AG08395 (cell line): ENCODE measurements around the gene NRROS.
"Not testable (repeated sequence)": the region's sequence is repeated elsewhere in the genome, so short reads cannot be mapped to it uniquely, and the experiment has no call there.

Source experiments
- DNase-seq: peaks from one replicate; pipeline ENCODE4 v3.0.0; 2012; ENCODE audit warnings: mixed read lengths, low spot score

Gene NRROS

DNA sequence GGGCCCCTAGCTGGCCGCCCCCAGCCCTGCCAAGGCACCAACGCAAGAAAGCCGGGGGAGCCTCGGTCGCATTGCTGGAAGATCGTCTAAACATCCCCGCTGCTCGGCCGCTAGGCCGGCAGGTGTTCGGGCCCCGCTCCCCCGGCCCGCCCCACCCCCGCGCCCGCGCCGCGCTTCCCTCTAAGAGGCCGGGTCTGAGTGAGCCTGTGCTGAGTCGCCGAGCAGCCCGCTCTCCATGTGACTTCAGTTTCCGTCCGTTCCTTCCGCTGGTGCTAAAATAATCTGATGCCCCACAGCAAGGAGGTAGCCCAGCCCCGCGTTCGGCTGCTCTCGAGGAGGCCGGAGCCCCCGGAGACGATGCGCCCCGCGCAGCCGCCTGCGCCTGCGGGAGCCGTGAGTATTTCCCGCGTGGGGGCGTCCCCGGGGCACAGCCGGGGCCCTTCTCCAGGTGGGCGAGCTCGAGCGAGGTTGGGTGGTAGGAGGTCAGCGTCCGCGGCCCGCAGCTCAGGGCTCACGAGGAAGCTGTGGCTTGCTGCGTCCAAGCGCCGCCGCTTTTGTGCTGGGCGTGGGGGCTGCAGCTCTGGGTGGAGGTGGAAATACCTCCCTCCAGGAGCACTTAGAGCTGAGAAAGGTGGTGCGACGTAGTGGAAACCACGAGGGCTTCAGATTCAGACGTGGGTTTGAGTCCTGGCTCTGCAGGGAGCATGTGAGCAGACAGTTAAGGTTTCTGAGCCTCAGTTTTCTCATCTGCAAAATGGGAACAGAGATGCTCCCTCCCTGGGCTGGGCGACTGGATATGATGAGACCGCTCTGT lies at the start of gene NRROS:
TSS of gene NRROS (plus strand) at position 212 of the 814 bp plus-strand sequence. CDS start 14,846 bp downstream, outside the sequence.
- peak; percentile 38 for DNase-seq

DNA sequence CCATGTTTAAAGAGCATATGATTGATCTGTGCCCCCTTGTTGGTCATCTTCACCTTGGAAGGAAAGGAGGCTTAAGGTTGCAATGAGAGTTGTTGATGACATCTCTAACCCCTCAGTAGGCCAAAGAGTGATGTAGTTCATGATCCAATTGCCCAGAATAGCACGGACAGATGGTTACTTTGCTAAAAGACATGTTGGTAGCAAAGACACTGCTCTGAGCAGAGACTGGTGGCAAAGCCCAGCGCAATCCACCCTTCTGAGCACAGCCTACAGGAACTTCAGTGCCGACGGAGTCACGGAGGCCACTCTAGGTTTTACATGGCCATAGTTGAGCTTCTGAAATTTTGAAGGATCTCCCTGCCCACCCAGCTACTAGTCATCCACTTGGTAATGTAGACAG lies 49.2 kb upstream of the NRROS start:
- no peak for DNase-seq

DNA sequence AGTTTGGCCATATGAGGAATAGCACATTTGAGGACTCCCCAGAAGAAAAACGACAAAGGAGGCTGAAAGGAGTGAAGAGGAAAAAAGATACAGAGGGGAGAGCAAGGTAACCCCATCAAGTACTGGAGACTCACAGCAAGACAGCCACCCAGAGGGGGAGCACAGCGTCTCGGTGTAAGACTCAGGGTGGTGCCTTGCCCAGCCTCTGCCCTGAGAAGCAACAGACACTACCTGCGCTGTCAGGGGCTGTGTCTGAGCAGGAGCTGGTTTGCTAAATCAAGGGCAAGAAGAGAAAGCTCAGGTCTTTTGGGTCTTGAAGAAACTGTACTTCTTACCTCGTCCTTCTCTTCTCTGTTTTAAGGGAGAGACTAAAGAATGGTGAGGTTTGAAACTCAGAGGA lies 43.1 kb upstream of the NRROS start:
- no peak for DNase-seq

DNA sequence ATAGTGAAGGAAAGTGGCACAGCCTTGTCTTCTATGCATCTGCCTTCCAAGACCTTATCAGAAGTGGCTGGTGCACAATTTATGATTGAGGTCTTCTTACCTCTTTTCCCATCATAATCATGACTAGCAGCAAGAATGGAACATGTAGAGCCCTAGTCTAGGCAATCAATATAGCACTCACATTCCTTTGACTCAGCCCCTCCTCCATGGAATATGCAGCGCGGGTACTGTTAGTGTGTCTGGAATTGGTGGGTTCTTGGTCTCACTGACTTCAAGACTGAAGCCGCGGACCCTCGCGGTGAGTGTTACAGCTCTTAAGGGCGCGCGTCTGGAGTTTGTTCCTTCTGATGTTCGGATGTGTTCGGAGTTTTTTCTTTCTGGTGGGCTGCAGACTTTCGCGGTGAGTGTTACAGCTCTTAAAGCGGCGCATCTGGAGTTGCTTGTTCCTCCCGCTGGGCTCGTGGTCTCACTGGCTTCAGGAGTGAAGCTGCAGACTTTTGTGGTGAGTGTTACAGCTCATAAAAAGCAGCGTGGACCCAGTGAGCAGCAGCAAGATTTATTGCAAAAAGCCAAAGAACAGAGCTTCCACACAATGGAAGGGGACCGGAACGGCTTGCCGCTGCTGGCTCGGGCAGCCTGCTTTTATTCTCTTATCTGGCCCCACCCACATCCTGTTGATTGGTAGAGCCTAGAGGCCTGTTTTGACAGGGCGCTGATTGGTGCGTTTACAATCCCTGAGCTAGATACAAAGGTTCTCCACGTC lies 41.3 kb upstream of the NRROS start:
- DNase-seq = not testable (repeated sequence)

DNA sequence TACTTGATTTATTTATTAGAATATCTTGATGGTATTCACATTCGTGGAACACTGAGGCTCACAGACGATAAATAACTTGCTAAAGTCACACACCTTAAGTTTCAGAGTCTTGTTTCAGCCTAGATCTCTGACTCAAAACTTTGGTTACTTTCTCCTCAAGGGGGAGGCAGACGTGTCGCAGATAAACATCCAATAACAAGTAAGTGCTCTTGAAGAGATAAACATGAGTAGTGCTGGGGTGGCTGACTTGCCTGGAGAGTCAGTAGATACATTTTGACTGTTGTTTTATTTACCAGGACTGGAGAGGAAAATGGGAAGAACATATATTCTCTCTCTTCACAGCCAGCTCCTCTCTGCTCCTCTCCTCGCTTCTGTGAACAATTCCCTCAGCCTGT lies 39.8 kb upstream of the NRROS start:
- DNase-seq = no peak

DNA sequence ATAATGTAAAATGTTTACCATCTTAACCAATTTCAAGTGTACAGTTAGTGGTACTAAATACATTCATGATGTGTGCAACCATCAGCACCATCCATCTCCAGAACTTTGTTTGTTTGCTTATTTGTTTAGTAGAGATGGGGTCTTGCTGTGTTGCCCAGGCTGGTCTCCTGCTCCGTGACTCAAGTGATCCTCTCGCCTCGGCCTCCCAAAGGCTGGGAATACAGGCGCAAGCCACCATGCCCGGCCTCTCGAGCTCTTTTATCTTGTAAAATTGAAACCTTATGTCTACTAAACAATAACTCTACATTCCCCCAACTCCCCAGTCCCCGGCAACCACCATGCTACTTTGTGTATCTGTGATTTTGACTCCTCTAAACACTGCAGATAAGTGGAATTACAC lies 39.1 kb upstream of the NRROS start:
- no peak for DNase-seq

DNA sequence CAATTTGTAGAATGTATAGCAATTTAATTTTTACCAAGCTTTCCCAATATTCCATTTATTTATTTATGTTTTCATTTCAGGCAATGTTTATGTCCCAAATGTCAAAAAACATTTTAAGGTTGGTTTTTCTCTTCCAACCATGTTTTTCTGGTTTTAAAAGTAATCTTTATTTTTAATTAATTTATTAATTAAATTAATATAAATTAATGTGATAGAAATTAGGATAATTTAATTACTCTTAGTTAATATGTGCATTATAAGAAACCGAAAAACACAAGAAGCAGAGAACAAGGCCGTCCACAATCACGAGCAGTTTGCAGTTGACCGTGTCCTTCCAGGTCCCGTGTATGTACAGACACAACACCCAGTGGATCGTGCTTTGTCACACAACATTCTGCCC lies 36.8 kb upstream of the NRROS start:
- no peak for DNase-seq

DNA sequence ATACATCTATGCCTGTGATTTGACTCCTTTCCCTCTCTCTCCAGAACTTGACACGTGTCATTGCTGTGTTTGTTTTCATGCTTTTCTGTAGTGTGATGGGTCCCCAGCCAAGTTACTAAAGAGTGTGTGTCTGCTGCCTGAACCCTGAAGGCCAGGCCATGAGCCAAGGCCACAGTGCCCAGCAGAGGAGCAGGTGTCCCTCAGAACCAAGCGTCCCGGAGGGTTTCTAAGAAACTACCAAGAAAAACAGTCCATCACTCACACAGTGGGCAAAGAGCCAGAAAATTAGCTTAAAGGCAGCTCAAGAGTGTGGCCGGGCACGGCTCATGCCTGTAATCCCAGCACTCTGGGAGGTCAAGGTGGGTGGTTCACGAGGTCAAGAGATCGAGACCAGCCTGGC lies 35.8 kb upstream of the NRROS start:
- no peak for DNase-seq

DNA sequence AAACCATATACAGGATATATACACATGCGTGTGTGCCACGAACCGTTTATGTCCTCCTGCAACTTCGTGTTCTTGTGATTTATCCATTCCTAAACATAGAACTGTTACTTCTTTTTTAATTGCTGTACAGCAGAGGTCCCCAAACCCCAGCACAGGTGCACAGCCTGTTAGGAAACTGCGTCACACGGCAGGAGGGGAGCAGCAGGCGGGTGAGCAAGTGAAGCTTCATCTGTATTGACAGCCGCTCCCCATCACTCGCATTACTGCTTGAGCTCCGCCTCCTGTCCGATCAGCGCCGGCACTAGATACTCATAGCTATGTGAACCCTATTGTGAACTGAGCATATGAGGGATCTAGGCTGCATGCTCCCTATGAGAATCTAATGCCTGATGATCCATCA lies 34.9 kb upstream of the NRROS start:
- DNase-seq = no peak

DNA sequence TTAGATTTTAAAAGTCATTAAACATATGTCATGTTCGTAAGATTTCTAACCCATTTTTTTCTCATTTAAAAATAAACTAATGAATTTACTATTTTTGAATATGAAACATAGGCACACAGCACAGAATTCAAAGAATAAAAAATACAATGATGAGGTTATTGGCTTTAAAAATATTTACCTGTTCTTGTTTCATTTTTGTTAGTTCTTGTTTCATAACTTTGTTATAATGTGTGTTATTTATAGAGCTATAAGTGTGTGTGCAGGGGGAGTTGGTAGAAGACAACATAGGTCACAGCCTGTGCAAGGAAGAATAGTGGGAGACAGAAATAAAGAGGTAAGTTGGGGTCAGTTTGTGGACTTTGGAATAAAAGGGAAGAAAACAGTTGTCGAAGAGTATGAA lies 30.8 kb upstream of the NRROS start:
- DNase-seq = no peak

DNA sequence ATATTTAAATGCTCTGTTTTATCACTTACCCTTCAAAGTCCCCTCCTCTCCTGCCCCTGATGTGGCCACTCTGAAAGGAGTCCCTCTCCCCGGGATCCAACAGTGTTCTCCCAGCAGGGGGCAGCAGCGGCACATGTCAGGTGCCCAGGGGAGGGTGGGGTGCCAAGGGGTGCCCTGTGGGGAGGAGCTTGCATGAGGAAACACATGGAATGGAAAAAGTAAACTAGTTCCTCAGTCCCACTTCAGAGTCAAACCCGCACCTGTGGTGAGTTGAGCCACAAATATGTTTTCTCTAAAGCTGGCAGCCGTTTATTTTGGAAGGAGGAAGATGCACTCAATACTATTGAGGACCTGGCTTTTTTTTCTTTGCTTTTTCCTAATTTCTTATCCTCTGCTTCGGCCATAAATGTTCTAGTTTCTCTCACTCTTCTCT lies 30.1 kb upstream of the NRROS start:
- DNase-seq = peak; percentile 93

DNA sequence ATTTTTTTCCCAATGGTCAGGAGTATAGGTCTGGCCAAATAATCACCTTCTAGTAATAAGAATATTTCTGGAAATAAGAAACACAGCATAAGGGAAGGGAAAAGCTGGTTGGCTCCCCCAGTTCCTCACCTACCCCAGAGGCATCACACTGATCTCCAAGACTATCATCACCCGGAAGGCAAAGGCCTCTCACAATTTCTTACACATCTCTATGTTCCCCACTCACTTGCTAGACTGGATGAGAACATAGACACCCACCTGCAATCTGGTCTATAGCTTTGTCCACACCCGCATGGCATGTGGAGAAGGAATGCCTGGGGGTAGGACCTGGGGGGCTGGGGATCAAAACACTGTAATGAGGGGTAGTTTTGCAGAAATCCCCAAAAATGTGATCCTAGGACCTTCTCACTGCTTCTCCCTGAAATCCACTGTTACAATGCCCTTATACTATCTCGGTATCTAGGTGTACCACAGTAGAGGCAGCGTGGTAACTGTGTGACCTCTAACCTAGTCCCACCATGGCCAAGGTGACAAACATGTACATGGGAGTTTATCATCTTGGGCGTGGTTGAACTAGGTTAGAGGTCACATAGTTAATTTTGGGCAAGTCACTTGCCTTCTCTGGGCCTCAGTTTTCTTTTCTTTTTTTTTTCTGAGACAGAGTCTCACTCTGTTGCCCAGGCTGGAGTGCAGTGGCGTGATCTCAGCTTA lies 29.5 kb upstream of the NRROS start:
- DNase-seq = no peak

DNA sequence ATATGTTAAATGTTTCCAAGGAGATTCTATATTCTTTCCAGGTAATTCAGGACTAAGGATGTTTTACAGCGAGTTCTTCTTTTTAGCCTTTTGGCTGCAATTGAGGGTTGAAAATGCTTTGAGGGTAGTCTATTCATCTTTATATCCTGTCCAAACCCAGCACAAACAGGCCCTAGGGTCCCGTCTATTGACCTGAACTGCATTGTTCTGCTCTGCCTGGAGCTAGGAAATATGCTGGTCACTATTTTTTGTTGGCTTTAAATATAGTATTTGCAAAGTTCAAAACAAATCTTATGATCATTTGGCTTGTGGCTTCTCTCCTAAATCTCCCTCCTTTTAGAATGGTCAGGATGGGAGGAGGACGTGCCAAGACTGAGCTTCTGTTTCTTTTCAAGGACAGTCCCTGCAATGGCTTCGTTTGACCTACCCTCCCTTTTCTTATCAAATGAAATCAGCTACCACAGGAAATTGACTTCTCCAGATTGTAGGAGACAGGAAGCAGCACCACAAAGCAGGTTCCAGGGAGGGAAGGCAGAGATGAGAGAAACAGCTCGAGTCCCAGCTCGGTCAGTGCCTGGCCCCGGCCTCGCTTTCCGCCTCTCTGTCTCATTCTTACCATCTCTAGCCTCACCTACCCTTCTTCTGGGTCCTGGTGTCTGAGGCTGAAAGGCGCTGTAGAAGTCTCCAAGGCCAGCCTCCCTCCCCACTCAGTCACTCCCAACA lies 27.6 kb upstream of the NRROS start:
- DNase-seq = no peak

DNA sequence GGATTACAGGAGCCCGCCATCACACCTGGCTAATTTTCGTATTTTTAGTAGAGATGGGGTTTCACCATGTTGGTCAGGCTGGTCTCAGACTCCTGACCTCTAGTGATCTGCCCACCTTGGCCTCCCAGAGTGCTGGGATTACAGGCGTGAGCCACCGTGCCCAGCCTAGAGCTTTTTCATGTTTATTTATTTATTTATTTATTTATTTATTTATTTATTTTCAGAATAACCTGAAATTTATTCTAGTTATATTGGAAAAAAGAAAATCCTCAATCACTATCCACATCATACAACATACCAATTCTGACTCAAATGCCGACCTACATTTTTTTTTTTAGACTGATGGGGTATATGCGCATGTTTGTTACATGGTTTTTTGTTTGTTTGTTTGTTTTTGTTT lies 24.3 kb upstream of the NRROS start:
- not testable (repeated sequence) for DNase-seq

DNA sequence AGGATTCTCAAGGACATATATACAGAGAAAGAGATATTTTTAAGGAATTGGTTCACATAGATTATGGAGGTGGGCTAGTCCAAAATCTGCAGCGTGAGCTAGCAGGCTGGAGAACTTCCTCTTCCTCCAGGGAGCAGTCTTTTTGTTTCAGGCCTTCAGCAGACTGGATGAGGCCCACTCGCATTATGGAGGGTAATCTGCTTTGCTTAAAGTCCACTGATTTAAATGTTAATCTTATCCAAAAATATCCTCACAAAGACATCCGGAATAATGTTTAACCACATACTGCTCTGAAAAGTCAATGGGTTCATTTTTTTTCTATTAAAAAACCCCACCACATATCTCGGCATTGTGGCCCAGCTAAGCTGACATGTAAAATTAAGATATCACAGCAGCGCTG lies 22.2 kb upstream of the NRROS start:
- DNase-seq = no peak

DNA sequence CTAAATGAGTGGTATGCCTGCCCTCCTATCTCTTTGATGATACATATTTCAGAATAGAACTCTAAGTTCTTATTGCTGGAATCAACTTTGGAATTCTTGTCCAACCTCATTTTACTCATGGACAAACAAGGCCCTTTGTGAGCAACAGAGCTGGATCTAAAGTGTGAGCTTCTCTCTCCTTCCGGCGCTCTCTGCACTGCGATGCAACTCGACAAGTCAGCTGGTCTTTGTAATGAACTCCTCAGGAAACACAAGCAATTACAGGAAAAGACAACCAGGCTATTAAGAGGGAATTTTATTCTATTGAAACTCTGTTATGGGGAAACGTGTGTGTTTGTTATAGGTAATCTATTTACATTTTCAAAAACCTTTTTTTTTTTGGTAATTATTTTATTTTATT lies 20.3 kb upstream of the NRROS start:
- DNase-seq = no peak

DNA sequence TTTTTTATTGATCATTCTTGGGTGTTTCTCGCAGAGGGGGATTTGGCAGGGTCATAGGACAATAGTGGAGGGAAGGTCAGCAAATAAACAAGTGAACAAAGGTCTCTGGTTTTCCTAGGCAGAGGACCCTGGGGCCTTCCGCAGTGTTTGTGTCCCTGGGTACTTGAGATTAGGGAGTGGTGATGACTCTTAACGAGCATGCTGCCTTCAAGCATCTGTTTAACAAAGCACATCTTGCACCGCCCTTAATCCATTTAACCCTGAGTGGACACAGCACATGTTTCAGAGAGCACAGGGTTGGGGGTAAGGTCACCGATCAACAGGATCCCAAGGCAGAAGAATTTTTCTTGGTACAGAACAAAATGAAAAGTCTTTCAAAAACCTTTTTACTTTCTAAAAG lies 19.9 kb upstream of the NRROS start:
- DNase-seq = not testable (repeated sequence)

DNA sequence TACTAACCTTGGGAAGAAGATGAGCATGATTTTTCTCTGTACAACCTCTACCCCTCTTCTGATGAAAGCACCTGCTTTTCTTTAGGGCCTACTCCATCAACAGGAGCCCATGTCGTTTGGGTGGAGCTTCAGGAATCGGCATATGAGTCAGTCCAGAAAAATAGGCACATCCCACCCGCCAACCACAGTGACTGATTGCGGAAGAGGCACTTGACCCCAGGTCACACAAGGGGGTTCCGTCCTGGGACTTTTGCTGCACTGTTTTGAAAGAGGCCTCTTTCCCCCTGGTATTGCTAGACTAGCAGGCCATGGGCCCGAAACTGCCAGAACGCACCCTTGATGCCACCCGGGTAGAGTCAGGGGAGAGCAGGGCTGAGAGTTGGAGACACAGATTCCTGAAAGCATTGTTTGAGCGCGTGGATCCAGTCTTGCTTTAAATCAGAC lies 19.3 kb upstream of the NRROS start:
- DNase-seq = no peak

DNA sequence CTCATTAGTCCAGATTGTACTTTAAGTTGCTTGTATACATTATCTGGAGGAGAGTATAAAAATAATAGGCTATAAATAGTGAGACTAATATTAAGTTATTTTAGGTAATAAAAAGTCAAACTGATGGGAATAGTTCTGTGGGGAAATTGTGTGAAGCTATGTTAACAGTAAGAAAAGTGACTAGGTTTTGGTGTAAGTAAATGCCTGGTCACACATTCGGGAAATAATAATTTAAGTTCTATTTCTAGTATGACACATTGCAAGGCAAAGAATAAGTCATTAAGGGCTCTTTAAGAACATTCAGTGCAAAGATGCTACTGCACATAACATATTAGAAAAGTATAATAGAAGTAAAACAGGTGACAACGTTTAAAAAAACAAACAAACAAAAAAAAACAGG lies 18.8 kb upstream of the NRROS start:
- no peak for DNase-seq

DNA sequence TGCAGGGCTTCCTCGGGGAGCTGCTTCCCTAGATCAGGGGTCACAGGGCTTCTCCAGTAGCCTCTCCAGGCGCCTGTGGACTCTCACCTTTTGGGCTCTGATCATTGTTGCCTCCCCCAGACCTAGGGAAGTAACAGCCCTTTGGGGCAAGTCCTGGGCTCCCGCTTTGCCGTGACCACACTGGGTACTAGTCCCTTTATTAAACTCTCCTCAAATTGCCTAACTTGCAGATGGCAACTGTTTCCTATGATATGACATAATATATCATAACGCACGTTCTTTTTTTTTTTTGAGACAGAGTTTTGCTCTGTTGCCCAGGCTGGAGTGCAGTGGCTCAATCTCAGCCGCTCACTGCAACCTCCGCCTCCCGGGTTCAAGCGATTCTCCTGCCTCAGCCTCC lies 17.9 kb upstream of the NRROS start:
- DNase-seq = no peak

DNA sequence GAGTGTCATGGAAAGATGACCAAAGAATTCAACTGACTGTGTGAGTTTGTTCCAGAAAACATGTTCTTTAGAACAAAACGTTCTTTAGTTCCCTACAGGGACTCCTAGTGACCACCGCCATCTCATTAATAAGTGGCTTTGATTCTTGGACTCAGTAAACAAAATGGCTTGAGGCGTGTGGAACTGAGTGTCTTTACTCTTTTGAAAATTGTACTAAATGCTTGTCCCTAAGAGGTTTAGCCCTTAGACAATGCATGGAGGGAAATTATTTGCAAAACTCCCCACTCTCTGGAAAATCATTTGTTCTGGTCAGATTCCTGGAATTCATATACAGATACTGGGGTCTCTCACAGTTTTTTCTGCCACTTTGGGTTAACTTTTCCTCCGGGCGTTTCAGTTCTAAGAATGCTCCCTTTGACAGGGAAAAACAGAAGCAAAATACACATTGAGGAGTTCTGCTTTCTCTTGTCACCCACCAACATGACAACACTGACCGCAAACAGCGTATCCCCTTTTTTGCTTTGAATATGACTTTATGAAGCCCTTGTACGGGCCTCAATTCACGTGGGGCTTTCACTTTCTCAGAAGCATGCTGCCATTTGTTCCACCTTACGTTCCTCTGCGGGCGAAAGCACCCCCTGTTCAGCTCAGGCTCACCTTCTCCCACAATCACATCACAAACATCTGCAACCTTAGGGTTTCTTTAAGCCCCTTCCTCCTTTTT lies 15.3 kb upstream of the NRROS start:
- DNase-seq = no peak
